Keratinocyte (primary cell): Measurements from ENCODE around the gene PXYLP1.

Experiments used
- EZH2 ChIP-seq: IDR thresholded peaks from one replicate; pipeline ENCODE4 v1.6.1; 2012; ENCODE audit warnings: inconsistent platforms, mild to moderate bottlenecking, low read length, moderate library complexity
- TF ChIP-seq, protein P1 (sequence below), 3 experiments: IDR thresholded peaks in 1 of 3; conservative IDR thresholded peaks in 1 of 3; optimal IDR thresholded peaks in 1 of 3; 2 replicates in 2 of 3; 3 replicates in 1 of 3; pipeline versions ENCODE3 to v1.5.1; 2011; ENCODE audit warnings: low read length in 3 of 3, mild to moderate bottlenecking in 3 of 3, moderate library complexity in 2 of 3, control low read depth in 1 of 3, inconsistent platforms in 1 of 3; ENCODE audit not compliant: insufficient read depth in 2 of 3; ENCODE audit errors: extremely low read depth in 1 of 3

DNA sequence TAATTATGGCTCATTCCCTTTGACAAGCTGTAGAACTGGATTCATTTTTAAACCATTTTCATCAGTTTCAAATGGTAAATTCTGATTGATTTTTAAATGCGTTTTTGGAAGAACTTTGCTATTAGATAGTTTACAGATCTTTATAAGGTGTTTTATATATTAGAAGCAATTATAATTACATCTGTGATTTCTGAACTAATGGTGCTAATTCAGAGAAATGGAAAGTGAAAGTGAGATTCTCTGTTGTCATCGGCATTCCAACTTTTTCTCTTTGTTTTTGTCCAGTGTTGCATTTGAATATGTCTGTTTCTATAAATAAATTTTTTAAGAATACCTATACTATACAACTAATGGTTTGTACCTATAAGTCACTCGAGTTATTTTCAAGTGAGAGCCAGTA lies 62.7 kb downstream of the PXYLP1 start:
- no peak for TF ChIP-seq EZH2
- TF ChIP-seq, protein P1, sequence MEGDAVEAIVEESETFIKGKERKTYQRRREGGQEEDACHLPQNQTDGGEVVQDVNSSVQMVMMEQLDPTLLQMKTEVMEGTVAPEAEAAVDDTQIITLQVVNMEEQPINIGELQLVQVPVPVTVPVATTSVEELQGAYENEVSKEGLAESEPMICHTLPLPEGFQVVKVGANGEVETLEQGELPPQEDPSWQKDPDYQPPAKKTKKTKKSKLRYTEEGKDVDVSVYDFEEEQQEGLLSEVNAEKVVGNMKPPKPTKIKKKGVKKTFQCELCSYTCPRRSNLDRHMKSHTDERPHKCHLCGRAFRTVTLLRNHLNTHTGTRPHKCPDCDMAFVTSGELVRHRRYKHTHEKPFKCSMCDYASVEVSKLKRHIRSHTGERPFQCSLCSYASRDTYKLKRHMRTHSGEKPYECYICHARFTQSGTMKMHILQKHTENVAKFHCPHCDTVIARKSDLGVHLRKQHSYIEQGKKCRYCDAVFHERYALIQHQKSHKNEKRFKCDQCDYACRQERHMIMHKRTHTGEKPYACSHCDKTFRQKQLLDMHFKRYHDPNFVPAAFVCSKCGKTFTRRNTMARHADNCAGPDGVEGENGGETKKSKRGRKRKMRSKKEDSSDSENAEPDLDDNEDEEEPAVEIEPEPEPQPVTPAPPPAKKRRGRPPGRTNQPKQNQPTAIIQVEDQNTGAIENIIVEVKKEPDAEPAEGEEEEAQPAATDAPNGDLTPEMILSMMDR (optimal IDR thresholded peaks at IDR 0.05 in 1 of 3, IDR thresholded peaks at IDR 0.05 in 1 of 3, conservative IDR thresholded peaks at IDR 0.05 in 1 of 3; ENCODE audit: extremely low read depth in 1 of 3, insufficient read depth in 2 of 3, low read length in 3 of 3), result no peak
